OCI-LY1 (cell line): ENCODE results near the gene CDK5R1.

Experiments used
- EZH2 ChIP-seq: fragments of 200-600 bp; sonication (generic), shearing (Covaris generic); IDR thresholded peaks from 2 replicates; pipeline ENCODE4 v1.8.0; 2017; ENCODE audit warnings: borderline replicate concordance, mixed run types, mild to moderate bottlenecking, antibody characterized with exemption, low read length, moderate library complexity, mixed read lengths
- TF ChIP-seq, protein P1 (sequence below): fragments of 200-600 bp; sonication (generic), shearing (Covaris generic); IDR thresholded peaks from 2 replicates; pipeline ENCODE4 v1.5.1; 2017; ENCODE audit warnings: mild to moderate bottlenecking, antibody characterized with exemption, low read length, moderate library complexity, mixed read lengths

DNA sequence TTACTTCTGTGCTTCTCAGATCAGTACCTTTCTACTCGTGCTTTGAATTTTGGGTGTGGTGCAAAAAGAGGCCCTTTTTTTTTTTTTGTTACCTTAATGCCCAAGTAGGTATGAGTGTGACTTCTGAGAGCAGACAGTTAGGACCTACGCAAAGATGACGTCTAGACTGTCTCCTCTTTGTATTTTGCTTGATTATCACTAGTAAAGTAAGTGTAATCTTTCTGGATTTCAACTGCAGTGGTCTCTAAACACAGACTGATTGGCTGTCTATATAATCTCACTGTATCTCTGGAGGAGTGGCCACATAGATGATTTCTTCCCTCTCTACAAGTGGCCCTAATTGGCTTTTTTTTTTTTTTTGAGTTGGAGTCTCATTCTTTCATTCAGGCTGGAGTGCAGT, 11.5 kb upstream of the CDK5R1 start:
- TF ChIP-seq, protein P1, sequence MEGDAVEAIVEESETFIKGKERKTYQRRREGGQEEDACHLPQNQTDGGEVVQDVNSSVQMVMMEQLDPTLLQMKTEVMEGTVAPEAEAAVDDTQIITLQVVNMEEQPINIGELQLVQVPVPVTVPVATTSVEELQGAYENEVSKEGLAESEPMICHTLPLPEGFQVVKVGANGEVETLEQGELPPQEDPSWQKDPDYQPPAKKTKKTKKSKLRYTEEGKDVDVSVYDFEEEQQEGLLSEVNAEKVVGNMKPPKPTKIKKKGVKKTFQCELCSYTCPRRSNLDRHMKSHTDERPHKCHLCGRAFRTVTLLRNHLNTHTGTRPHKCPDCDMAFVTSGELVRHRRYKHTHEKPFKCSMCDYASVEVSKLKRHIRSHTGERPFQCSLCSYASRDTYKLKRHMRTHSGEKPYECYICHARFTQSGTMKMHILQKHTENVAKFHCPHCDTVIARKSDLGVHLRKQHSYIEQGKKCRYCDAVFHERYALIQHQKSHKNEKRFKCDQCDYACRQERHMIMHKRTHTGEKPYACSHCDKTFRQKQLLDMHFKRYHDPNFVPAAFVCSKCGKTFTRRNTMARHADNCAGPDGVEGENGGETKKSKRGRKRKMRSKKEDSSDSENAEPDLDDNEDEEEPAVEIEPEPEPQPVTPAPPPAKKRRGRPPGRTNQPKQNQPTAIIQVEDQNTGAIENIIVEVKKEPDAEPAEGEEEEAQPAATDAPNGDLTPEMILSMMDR: no peak
- TF ChIP-seq EZH2: no peak
